GM13977 (cell line): Measurements from ENCODE around the gene CHST15.

ENCODE experiments used
- DNase-seq: peaks from one replicate; pipeline ENCODE4 v3.0.0; 2012; ENCODE audit warnings: low spot score
- CTCF ChIP-seq: IDR thresholded peaks from 2 replicates; pipeline ENCODE4 v1.5.1; 2012; ENCODE audit warnings: mild to moderate bottlenecking, control low read depth; ENCODE audit not compliant: insufficient read depth; ENCODE audit errors: extremely low read depth, missing control alignments
- in situ Hi-C: fragments of 300-500 bp; cut with MboI; formaldehyde crosslinking; loops from one replicate; pipeline ENCODE4 v1.12.0; 2022; ENCODE audit warnings: low sequenced_read_pairs, low pct_unique_long_range_greater_than_20kb, mixed read lengths, inconsistent platforms; ENCODE audit not compliant: unreplicated experiment

Gene CHST15

GRCh38 chr10:124066781-124067714 lies 26.4 kb downstream of the CHST15 start:
- DNase-seq: no peak
- in situ Hi-C loops: no loop called here
- no peak for TF ChIP-seq CTCF

- DNase-seq: no peak
- in situ Hi-C loops: no loop called here
- no peak for TF ChIP-seq CTCF
These were observed 27.2 kb downstream of the CHST15 start for GRCh38 chr10:124066126-124066700.

GRCh38 chr10:124065382-124066125 lies 27.8 kb downstream of the CHST15 start:
- in situ Hi-C loops: no loop called here
- no peak for TF ChIP-seq CTCF
- DNase-seq: no peak

GRCh38 chr10:124064676-124065075 lies 28.7 kb downstream of the CHST15 start:
- TF ChIP-seq CTCF: no peak
- DNase-seq: no peak
- in situ Hi-C loops: no loop called here

- in situ Hi-C loops: no loop called here
- no peak for TF ChIP-seq CTCF
- DNase-seq: no peak
These were observed 29.4 kb downstream of the CHST15 start for GRCh38 chr10:124063750-124064603.

- DNase-seq: no peak
These were observed 31.0 kb downstream of the CHST15 start for GRCh38 chr10:124062390-124062789.

More at GRCh38 chr10:124062390-124062789, 31.0 kb downstream of the CHST15 start:
- TF ChIP-seq CTCF: no peak
- in situ Hi-C loops: no loop called here
